H1 (cell line): ENCODE data around the gene BMAL2.

ENCODE experiments used
- CREB1 ChIP-seq: IDR thresholded peaks from 2 replicates; pipeline ENCODE4 v1.6.1; 2012; ENCODE audit warnings: inconsistent platforms
- JUND ChIP-seq: IDR thresholded peaks from 2 replicates; pipeline ENCODE4 v1.6.1; 2011; ENCODE audit warnings: mild to moderate bottlenecking, improper control_type of control experiment, low read length
- POLR2A ChIP-seq, 2 experiments: IDR thresholded peaks; 1 replicate in 1 of 2; 2 replicates in 1 of 2; pipeline ENCODE4 v1.6.1; 2011; ENCODE audit warnings: low read depth in 2 of 2, low read length in 2 of 2, mild to moderate bottlenecking in 2 of 2; ENCODE audit errors: control extremely low read depth in 1 of 2
- SIN3A ChIP-seq, 2 experiments: IDR thresholded peaks in 1 of 2; conservative IDR thresholded peaks in 1 of 2; 2 replicates each; pipeline ENCODE4 v1.6.1; 2011 to 2012; ENCODE audit warnings: low read length in 2 of 2, improper control_type of control experiment in 1 of 2, low read depth in 1 of 2, mild to moderate bottlenecking in 1 of 2
- TAF1 ChIP-seq: IDR thresholded peaks from 2 replicates; pipeline ENCODE4 v1.6.1; 2011; ENCODE audit warnings: mild to moderate bottlenecking, low read depth, low read length
- YY1 ChIP-seq: IDR thresholded peaks from 2 replicates; pipeline ENCODE4 v1.6.1; 2011; ENCODE audit warnings: low read depth, mild to moderate bottlenecking, low read length
- TF ChIP-seq, protein P1 (sequence below): IDR thresholded peaks from 2 replicates; pipeline ENCODE4 v1.6.1; 2012; ENCODE audit warnings: low read length, inconsistent platforms
- TF ChIP-seq, protein P2 (sequence below), 3 experiments: IDR thresholded peaks; 1 replicate in 2 of 3; 2 replicates in 1 of 3; pipeline versions ENCODE4 v1.5.1 to v1.6.1; 2011; ENCODE audit warnings: low read length in 3 of 3, mild to moderate bottlenecking in 3 of 3, inconsistent platforms in 2 of 3, low read depth in 1 of 3, moderate library complexity in 1 of 3; ENCODE audit not compliant: insufficient read depth in 1 of 3; ENCODE audit errors: control extremely low read depth in 1 of 3
- TF ChIP-seq, protein P3 (sequence below): IDR thresholded peaks from 2 replicates; pipeline ENCODE4 v1.6.1; 2012; ENCODE audit warnings: inconsistent platforms

DNA sequence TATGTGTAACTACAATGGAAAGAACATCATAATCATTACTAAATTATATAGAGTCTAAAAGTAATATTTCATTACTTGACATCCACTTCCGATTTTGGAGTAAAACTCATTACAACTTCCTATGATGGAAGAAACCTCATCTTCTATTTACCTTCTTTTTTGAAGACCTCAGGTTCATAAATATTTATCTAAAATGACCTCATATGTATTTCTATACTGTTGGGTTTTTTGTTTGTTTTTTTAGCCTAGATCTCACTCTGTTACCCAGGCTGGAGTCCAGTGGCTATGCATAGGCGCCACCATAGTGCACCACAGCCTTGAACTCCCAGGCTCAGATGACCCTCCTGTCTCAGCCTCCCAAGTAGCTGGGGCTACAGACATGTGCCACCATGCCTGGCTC is 39.9 kb upstream of the BMAL2 start:
- TF ChIP-seq CREB1 = no peak
- no peak for TF ChIP-seq SIN3A (conservative IDR thresholded peaks at IDR 0.05 in 1 of 2, IDR thresholded peaks at IDR 0.05 in 1 of 2; ENCODE audit: low read depth in 1 of 2, low read length in 2 of 2)
- TF ChIP-seq, protein P1, sequence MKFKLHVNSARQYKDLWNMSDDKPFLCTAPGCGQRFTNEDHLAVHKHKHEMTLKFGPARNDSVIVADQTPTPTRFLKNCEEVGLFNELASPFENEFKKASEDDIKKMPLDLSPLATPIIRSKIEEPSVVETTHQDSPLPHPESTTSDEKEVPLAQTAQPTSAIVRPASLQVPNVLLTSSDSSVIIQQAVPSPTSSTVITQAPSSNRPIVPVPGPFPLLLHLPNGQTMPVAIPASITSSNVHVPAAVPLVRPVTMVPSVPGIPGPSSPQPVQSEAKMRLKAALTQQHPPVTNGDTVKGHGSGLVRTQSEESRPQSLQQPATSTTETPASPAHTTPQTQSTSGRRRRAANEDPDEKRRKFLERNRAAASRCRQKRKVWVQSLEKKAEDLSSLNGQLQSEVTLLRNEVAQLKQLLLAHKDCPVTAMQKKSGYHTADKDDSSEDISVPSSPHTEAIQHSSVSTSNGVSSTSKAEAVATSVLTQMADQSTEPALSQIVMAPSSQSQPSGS = no peak
- TF ChIP-seq, protein P2, sequence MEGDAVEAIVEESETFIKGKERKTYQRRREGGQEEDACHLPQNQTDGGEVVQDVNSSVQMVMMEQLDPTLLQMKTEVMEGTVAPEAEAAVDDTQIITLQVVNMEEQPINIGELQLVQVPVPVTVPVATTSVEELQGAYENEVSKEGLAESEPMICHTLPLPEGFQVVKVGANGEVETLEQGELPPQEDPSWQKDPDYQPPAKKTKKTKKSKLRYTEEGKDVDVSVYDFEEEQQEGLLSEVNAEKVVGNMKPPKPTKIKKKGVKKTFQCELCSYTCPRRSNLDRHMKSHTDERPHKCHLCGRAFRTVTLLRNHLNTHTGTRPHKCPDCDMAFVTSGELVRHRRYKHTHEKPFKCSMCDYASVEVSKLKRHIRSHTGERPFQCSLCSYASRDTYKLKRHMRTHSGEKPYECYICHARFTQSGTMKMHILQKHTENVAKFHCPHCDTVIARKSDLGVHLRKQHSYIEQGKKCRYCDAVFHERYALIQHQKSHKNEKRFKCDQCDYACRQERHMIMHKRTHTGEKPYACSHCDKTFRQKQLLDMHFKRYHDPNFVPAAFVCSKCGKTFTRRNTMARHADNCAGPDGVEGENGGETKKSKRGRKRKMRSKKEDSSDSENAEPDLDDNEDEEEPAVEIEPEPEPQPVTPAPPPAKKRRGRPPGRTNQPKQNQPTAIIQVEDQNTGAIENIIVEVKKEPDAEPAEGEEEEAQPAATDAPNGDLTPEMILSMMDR (IDR thresholded peaks at IDR 0.05; ENCODE audit: control extremely low read depth in 1 of 3, insufficient read depth in 1 of 3, low read depth in 1 of 3, low read length in 3 of 3) = no peak
- no peak for TF ChIP-seq POLR2A (IDR thresholded peaks at IDR 0.05; ENCODE audit: control extremely low read depth in 1 of 2, low read depth in 2 of 2, low read length in 2 of 2)
- TF ChIP-seq, protein P3, sequence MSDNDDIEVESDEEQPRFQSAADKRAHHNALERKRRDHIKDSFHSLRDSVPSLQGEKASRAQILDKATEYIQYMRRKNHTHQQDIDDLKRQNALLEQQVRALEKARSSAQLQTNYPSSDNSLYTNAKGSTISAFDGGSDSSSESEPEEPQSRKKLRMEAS = no peak
- TF ChIP-seq YY1 = no peak
- TF ChIP-seq TAF1 = no peak
- TF ChIP-seq JUND = no peak
